HG03064 (cell line): ENCODE results near the gene SGF29.
"Not testable (repeated sequence)": the region's sequence is repeated elsewhere in the genome, so short reads cannot be mapped to it uniquely, and the experiment has no call there.

Source experiments
- ATAC-seq: cut with Tn5 transposase; IDR thresholded peaks from one replicate; pipeline ENCODE4 v1.9.1; 2021; ENCODE audit warnings: low read depth; ENCODE audit not compliant: unreplicated experiment

The SGF29 gene

GRCh38 chr16:28608867-28609596 is 55.3 kb downstream of the SGF29 start:
- ATAC-seq, result not testable (repeated sequence)

DNA sequence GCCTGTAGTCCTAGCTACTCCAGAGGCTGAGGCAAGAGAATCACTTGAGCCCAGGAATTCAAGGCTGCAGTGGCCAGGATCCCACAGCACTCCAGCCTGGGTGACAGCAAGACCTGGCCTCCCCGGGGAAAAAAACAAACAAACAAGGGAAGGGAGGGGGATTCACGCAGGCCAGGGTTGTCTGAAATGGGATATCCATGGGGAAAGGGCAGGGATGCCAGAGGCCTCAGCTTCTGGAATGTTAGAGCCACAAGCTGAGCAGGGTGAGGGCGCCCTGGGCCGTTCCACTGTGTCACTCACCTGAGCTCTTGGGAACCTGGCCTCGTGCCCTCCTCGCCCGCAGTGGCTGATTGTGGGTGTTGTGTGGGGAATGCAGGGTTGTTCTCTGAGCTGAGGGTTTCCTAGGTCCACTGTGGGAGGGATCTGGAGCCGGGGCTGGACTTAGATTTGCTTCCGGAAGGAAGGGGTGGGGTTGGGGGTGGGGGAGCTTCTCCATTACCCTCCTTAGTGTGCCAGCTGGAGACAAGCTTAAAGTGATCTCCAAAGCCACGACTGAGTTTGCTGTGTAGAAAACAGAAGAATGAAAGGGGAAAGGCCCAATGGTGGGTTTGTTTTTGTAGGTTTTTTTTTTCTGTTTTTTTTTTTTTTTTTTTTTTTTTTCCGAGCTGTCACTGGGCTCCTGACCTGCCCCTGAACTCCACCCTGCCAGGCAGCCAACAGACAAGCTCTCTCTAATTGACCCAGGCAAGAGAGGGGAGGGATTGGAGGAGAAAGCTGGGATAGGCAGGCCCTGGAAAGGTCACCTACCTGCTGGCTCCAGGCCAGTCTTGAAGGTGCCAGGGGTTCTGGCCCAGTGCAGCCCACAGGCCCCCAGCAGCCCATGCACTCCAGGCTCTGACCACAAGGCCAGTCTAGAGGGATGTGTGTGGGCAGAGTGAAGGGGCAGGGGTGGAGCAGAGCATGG is 56.2 kb downstream of the SGF29 start, which contains the start of gene SULT1A1:
Gene SULT1A1, minus strand, starts transcription at position 414 of the 964 bp plus-strand sequence. CDS start 1,189 bp downstream, outside the sequence.
- ATAC-seq, result no peak

DNA sequence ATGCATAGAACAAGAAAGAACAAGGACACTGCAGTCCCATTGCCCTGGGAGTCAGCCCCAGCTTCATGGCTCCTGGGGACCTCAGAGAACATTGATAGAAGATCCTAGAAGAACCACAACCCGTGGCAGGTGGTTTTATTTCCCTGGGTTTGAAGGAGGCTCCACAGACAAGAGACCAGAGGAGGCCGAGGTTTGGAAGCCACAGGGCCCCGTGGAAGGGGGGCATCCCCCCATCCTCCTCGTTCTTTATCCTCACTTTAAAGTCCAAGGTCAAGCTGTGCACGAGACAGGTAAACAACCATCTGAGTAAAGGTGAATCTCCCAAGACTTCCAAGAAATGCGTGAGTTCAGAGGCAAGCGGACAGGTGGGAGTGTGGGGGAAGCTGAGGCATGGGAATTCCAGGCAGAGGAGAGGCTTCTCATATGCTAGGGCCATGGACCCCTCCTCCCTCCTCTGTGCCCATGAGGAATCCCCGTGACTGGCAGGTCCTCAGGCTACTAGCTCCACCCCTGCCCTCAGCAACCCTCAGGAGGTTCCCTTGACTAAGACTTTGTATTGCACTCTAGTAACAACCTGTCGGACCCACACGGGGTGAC is 57.0 kb downstream of the SGF29 start:
- no peak for ATAC-seq

DNA sequence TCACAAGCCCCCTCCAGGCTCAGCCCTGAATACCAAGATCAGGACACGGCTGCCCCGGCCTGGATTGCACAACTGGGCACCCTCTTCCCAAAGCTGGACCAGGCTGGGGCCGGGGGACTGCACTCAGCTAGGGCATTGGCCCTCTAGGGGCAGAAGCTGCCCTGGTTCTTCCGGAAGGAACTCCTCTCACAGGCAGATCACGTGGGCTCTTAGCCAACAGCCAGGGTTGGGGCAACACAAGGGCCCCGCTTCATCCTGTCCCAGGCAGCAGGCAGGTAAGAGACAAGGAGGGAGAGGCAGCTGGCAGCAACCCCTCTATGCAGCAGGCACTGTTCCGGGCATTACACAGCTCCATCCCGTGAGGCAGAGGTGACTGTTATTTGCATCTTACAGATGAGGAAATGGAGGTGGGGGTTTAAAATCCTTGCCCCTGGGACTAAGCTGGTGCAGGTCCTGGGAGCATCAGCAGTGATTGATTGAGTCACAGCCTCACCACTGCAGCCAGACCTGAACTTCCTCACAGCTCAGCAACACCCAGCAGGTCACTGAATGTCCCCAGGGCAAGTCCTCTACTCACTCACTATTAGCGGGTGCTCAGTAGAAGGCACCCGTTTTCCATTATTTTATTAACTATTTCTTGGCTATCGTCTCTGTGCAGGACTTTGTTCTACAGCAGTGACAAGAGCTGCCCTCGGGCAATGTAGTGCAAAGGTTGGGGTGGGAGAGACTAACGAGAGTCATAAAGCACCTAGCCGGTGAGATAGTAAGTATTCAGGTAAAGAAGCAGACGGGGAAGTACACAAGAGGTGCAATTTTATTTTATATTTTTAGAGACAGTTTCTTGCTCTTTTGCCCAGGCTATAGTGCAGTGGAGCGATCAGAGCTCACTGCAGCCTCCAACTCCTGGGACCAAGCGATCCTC is 58.9 kb downstream of the SGF29 start:
- ATAC-seq, result not testable (repeated sequence)

DNA sequence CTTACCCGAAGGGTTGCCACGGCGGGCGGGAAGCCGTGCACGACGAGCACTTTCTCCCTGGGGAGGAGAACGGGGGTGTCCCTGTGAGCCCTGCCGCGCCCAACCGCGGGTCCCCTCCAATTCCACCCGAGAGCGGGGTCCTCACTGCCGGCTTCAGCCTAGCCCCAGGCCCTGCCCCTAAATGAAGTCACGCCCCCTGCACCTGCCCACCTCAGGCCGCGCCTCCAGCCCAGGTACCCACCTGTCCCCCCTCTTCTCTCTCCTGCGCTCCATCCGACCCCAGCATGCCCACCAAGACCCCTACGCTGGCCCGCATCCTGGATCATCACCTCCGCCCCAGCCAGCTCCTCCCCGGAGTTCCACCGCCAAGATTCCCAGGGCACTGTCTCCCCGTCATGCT is 60.2 kb downstream of the SGF29 start:
- not testable (repeated sequence) for ATAC-seq

DNA sequence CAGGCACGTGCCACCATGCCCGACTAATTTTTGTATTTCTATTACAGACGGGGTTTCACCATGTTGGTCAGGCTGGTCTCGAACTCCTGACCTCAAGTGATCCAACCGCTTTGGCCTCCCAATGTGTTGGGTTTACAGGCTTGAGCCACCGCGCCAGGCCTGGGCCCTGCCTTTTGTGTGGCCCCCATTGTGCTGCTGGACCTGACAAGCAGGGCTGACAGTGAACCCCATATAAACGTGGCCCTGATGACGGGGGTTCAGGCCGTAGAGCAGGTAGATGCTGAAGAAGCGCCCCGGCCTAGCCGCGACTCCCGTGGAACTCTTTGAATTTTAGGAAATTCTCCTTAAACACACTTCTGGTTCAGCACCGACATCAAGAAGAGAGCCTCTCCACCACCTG is 60.8 kb downstream of the SGF29 start:
- not testable (repeated sequence) for ATAC-seq

DNA sequence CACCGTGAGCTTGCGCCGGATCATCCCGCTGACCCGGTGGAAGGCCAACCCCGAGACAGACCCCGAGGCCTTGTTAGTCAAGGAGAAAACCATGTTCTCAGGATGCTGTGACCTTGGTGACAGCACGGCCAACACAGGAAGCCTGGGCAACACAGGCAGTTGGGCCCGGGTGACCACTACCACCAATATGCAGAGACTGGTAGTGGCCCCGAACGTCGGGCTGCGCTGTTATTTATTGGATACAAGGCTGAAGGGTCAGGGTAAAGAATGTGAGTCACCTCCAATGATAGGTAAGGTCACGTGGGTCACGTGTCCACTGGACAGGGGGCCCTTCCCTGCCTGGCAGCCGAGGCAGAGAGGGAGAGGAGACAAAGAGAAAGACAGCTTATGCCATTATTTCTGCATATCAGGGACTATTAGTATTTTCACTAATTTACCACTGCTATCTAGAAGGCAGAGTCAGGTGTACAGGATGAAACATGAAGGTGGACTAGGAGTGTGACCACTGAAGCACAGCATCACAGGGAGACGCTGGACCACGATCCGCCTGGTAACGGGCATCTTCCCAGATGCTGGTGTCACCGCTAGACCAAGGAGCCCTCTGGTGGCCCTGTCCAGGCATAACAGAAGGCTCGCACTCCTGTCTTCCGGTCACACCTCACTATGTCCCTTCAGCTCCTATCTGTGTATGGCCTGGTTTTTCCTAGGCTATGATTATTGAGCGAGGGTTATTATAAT is 61.9 kb downstream of the SGF29 start:
- not testable (repeated sequence) for ATAC-seq

DNA sequence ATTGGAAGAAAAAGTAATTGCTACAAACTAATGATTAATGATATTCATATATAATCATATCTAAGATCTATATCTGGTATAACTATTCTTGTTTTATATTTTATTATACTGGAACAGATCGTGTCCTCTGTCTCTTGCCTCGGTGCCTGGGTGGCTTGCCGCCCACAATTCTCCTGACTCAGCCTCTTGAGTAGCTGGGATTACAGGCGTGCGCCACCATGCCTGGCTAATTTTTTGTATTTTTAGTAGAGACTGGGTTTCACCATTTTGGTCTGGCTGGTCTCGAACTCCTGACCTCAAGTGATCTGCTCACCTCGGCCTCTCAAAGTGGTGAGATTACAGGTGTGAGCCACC is 62.5 kb downstream of the SGF29 start:
- not testable (repeated sequence) for ATAC-seq

- no peak for ATAC-seq
Measured at GRCh38 chr16:28616636-28617035, 62.9 kb downstream of the SGF29 start.

DNA sequence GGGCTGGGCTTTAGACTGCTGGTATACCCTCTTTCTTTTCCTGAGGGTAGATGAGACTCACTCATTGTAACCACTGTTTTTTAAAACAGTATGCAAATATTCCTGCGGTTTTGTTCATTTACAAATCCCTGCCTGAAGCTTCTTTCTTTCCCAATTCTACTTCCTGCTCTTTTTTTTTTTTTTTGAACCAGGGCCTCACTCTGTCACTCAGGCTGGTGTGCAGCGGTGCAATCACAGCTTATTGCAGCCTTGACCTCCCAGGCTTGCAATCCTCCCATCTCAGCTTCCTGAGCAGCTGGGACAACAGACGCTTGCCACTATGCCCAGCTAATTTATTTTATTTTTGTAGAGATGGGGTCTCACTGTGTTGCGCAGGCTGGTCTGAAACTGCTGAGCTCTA is 64.2 kb downstream of the SGF29 start:
- ATAC-seq, result no peak

DNA sequence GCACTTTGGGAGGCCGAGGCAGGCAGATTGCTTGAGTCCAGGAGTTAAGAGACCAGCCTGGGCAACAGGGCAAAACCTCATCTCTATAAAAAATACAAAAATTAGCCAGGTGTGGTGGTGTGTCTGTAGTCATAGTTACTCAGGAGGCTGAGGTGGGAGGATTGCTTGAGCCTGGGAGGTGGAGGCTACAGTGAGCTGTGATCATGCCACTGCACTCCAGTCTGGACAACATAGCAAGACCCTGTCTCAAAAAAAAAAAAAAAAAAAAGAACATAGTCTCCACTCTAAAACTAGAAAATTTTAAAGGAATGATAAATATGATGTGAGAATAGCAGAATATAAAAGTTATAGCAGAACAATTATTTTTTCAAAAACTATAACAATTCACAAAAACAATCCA is 66.6 kb downstream of the SGF29 start:
- ATAC-seq, result not testable (repeated sequence)

DNA sequence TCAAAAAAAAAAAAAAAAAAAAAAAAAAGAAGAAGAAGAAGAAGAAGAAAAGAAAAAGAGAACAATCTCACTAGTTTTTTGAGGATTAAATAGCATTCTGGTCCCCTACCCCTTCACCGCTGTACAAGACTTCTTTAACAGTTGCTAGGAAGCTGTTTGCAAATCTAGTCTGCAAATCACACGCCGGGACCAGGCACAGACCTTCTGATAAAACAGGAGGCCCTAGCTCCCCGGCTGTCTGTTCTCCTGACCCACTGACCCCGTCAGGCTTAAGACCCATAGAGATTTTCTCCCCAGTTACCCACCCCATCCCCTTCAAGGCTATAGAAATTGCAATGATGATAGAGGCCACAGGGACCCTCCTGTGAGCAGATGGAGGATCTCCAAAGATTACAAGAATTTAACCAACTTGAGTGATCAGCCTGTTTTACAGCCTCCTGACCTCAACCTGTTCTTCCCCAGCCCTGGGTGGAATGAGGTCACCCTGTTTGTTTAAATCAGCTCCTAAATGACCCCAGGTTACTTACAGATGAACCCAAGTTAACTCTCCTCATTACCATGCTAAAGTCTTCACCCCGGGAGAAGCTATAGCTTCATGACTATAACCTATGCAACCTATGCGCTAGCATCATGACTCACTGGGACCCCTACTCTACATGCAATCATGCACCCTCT is 67.9 kb downstream of the SGF29 start:
- ATAC-seq, result no peak

- ATAC-seq, result not testable (repeated sequence)
Measured at GRCh38 chr16:28622532-28623171, 68.9 kb downstream of the SGF29 start.

- no peak for ATAC-seq
Measured at GRCh38 chr16:28623172-28623711, 69.5 kb downstream of the SGF29 start.

DNA sequence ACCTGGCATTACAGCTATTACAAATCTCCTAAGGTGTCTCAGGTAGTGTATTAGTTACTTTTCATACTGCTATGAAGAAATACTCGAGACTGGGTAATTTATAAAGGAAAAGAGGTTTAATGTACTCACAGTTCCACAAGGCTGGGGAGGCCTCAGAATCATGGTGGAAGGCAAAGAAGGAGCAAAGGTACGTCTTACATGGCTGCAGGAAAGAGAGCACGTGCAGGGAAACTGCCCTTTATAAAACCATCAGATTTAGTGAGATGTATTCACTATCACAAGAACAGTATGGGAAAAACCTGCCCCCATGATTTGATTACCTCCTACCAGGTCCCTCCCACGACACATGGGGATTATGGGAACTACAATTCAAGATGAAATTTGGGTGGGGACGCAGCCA is 77.2 kb downstream of the SGF29 start:
- ATAC-seq, result not testable (repeated sequence)

DNA sequence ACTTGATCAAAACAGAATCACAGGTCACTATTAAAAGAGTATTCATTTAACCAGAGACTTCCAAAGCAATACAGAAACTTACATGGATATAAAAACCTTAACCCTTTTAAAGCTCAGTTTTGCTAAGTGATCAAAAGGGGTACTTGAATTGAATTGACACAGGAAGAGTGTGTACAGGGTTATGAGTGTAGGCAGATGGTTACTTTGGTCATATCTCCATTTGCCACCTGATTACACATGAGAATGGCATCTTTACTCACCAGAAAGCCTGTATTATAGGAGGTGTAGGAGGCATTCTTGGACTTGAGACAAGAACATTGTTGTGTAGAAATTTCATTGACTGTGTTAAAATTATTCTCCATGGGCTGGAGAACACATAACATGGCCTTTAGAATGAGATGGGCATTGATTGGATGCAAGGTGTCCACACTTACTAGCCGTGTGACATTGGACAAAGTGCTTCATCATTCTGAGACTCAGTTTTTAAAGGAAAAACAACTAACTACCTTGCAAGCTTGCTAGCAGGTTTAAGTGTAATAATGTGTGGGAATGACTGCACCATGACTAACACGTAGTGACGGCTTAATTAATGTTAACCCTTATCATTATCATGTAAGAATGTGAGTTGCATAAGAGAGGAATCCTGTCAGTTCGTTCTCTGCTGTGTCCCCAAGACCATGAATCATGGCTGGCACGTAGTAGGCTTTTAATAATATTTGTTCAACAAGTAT is 82.5 kb downstream of the SGF29 start:
- not testable (repeated sequence) for ATAC-seq

GRCh38 chr16:28637765-28638164 is 84.0 kb downstream of the SGF29 start, which contains the start of gene NPIPB8:
Gene NPIPB8, plus strand, starts transcription at chr16:28638065. Its CDS starts 296 bp downstream, at chr16:28638361.
- not testable (repeated sequence) for ATAC-seq
